HPDE6-E6E7 (cell line): Measurements from ENCODE around the gene PEX14.
"Not testable (repeated sequence)": the region's sequence is repeated elsewhere in the genome, so short reads cannot be mapped to it uniquely, and the experiment has no call there.

Experiments
- DNase-seq: peaks from one replicate; pipeline ENCODE4 v3.0.0; 2011; ENCODE audit warnings: missing footprints; ENCODE audit errors: extremely low spot score

The PEX14 gene

DNA sequence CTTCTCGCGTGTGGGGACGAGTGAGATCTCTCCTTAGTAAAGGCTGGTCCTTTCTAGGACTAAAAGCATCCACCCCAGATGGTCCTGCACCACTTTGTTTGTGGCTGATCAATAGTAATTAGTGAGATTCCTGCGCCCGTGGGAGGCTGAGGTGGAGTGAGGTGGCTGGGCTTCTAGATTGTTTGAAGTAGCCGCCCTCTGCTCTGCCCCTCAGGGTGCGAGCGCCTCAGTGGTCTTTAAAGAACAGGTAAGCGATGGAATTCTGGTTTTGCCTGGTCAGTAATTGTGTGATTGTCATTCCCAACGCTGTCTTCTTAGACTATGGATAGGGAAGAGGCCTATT lies 20.7 kb downstream of the PEX14 start:
- no peak for DNase-seq

GRCh38 chr1:10495952-10496351 lies 21.2 kb downstream of the PEX14 start:
- peak; percentile 98 for DNase-seq

DNA sequence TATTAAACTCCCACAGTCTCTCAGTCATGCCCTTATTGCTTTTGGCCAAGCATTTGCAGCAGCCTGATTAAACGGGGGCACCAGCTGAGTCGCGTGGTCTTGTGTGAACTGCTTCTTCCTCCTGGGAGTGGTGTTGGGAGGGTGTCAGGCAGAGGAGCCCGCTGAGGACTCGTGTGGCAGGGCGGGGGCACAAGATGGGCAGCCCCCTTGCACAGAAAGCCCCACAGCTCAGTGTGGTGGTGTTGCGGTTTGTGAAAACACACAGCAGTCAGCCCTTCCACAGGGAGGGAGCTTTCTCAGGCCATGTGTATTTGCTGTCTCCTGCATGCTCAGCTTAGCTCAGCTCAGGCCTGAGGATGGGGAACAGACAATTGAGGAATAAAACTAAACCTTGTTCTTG lies 22.4 kb downstream of the PEX14 start:
- no peak for DNase-seq

DNA sequence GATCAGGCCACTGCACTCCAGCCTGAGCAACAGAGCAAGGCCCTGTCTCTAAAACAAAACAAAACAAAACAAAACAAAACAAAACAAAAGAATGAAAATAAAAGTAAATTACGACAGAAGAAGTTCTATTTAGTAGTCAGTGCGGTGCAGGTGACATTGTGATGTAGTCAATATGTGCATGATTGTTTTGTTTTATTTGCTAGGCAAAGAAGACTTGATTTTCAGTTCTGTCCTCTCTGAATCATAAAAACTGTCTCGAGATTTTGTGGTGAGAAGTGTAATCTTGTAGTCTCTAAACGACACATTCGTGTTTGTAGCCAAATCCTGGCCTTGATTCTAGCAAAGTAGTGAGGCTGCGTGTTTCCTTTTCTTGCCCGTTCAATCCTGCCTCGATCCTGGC lies 23.5 kb downstream of the PEX14 start:
- DNase-seq, result no peak

- no peak for DNase-seq
Observed at GRCh38 chr1:10502206-10502605, 27.5 kb downstream of the PEX14 start.

DNA sequence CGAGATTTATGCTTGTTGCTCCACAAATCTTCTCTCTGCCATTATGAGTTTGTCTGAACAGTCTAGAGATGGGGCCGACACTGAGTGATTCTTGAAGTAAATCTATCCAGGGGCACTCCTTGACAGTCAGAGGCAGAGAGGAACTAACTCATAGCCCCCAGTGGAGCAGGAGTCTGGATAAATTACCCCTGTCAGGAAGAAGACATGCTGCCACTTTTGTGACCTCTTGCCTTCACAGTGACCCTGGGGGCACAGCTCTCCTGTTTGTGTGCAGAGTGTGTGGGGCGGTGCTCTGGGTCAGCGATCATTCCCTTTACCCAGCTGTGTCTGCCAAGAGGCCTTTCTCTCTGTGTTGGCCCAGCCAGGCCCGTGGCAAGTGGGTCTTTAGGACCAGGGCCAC lies 29.5 kb downstream of the PEX14 start:
- DNase-seq, result no peak

- not testable (repeated sequence) for DNase-seq
Observed at GRCh38 chr1:10506046-10506676, 31.4 kb downstream of the PEX14 start.

DNA sequence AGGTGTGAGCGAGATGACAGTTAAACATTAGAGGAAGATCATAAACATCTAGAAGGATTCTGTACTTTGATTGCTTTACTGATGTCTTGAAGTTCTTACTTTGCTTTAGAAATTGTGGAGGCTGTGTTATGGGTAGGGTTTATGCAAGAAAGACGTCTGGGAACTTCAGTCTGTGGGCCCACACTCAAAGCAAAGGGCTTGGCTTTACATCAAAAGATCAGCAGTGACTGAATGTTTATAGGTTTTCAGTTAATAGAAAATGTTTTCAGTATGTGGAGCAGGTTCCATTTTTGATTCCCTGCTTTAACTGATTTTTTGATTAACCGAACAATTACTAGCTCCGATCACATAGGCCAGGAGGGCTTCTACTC lies 31.9 kb downstream of the PEX14 start:
- DNase-seq, result no peak

- peak; percentile 63 for DNase-seq
Observed at GRCh38 chr1:10507111-10507879, 32.5 kb downstream of the PEX14 start.

GRCh38 chr1:10508511-10508951 lies 33.8 kb downstream of the PEX14 start:
- DNase-seq, result no peak

DNA sequence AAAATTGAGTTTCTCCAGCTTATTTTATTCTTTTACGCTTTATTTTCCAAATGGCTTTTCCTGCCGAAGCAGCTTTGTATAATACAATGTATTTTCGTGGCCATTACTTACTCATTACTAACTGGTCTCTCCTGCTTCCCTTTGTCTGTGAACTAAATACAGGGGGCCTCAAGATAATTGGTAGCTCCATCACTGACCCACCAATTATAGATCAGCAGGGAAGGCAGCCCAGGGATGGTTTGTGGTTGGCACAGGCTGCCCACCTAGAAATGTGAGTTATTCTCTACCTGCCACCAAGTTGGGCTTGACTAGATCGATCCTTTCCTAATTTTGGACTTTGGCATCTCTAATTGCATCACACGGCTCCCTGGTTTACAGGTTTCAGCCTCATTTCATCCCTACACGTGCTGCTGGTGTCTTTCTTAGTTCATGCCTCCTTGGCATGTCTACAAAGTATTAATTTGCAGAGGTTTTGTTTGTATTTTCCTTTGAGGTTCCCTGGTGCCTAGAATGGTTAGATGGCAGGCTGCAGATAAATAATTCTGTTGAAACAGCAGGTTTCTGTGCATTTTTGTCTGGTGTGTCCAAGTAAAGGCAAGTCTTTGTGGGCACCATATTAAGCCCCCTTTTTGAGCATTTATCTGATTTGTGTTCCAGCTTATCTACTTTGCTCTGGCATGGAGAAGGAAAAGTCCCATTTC lies 35.2 kb downstream of the PEX14 start:
- DNase-seq, result no peak

DNA sequence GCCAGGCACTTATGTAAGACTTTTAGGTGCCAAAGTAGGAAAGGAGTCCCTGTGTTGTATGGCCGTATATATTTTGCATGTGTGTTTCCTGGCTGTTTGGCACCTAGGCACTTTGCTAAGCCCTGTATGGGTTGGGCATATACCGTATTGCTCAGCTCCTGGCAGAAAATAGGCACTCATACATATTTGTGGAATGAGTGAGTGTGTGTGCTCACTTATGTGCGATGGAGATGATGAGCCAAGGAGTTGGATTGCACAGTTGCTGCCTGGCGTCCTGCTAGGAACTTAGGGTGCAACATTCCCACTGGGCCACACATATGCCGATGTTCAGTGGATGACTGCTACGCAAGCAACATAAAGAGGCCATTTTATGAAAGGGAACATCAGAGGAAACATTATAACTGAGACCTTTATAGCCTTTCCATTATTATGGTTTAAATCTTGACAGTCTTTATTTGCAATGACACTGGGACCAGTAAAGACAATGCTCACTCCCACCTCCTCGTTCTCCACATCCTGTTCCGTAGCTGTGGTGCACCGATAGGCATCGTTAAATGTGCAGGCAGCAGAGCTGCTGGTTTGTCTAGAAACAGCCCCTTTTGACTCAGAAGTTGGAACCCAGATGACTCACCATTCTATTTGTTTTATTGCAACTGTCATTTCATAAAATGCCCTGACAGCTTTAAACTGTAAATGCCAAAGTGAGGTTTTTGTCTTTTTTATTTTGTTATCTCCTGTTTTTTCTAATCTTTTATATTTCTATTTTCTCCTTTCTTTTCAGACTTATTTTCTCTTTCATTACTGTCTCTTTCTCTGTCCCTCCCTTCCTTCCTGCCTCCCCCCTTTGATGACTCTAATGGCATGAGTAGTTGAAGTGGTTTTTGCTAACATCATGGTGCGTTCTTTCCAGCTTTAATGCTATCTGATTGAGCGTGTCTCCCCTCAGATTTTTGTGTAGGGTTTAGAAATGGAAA lies 36.1 kb downstream of the PEX14 start:
- peak; percentile 82 for DNase-seq

GRCh38 chr1:10511494-10511885 lies 36.7 kb downstream of the PEX14 start:
- DNase-seq, result no peak

GRCh38 chr1:10513199-10513598 lies 38.4 kb downstream of the PEX14 start:
- no peak for DNase-seq

DNA sequence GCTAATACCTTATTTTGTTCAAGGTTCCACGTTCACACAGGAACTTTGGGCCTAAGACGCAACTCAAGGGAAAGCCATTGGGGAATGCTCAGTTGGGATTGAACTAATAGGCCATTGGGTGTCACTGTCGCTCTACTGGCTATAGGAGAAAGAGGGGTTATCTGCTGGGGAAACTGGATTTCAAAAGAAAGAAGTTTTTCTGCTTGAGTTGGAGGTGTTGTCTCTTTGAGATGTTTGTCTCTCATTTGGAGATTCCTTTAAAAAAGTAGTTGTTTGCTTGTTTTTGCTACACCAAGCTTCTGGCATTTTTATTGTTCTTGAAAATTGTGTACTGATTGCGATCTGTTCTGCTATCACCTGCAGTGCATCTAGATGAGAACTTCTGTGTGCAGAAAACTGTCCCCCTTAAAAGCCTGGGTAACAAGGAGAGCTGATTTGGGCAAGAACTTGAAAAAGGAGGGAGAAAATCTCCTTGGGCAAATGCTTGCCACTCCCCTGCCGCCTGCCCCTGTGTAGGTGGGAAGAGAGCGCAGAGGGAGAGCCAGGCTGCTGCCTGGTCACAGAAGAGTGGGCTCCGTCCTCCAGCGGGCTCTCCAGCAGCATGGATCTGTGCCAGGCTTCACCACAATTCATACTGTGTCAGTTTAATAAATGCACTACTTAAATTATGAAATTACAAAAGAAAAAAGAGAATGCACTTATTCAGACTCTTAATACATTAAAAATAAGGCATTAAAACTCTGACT lies 39.9 kb downstream of the PEX14 start:
- DNase-seq, result no peak

DNA sequence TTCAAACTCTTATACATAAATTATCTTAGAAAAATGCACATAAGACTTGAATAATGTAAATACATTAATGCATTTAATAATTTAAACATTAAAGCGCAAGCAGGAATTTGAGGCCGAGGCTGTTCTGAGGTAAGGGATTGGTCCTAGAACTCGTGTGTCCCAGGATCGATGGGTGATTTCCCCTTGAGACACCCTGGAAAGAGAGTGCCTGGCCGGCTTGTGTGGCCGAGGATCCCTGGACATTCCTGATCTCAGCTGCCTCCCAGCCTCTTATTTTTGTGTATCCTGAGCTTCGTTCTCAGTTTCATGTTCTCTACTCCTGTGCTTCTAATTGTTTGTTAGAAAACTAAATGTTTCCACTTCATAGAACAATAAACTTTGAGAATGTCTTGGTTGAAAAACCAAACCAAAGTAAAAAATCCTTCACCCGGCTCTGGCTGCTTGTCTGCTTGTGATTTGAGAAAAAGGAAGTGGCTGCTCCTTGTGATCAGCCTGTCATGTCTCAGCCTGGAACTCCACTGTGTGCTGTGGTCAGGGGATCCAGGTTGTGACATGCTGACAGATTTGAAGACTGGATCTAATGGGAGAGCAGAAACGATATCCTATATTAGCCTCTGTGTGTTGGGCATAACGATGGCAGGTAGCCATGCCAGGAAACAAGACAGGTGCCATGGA lies 40.7 kb downstream of the PEX14 start:
- DNase-seq, result no peak

DNA sequence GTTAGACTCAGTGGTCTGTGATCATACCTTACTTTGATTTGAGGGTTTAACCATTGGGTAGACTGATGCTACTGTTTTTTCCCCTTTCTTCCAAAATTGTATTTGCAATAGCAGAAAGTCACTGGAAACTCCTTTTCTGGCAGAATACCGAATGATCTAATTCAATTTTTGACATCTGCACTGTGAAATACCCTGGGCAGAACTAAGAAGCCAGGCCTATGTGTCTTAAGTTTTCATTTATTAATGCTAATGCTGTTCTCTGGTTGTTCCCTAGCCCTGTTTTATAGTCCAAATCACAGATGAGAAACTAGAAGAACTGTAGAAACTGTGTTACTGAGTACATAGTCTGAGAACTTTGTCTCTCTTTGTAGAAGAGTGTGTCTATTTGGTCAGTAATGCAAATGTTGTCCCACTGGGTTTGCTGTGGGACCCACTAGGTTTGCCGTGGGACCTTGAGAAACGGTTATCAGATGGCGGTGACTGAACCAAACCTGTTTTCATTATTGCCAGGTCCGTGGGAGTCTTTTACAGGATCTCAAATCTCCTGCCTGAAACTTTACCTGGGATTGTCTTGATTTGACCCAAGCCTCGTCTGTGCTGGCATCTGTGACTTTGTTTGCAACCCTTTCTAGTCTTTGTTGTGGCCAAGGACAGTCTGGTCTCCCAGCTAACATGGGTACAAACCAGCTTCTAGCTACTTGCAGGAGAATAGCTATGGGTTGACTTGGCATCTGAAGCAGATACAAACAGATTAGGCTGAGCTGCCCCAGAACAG lies 41.4 kb downstream of the PEX14 start:
- DNase-seq, result no peak

DNA sequence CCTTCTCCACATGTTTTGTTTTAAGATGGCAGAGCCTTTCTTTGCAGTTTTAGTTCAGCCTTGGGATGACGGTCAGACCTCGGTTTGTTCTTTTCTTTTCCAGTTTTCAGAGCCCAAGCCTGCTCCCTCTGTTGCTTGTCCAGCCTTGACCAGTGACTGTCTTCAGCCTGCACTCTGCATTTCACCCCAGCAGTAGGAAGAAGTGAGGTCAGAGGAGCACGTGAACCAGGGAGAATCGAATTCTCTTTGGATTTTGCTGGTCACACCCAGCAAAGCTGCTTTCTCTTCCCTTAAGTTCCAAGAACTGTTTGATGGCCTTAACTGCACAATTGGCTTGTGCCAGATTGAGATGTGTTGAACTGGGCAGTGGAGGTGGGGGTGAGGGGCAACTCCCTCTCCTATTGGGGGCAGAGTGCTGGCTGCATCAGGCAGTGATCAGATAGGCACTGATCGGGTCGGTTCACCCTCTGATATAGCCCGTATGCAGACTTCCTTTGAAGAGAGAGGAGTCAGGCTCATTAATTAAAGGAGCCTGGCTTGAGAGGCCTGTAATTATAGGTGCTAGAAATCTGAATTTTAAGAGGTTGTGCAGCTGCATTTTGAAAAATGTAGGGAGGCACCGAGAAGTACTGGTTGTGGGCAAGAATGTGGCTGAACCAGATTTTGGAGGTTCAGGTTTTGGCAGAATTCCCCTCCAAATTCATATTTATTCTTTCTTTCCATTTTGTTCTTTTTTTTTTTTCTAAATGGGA lies 42.4 kb downstream of the PEX14 start:
- DNase-seq, result no peak

DNA sequence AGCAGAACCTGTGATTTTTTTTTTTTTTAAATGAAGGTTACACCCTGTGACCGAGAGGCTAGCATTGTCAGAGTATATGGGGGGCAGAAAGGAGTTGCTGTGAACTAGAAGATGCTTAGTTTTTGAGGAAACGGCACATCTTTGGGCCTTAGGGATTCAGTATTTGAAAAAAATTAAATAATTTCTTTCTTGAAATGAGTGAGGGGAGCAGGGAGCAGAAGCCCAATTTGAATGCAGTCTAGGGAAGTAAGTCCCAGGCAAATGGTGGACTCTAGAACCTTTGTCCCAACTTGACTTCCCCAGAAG lies 42.9 kb downstream of the PEX14 start:
- no peak for DNase-seq
